Sigmoid colon (tissue), 7 donors: ENCODE measurements around the gene NARS2. TPM values are rescaled to one million over a fixed set of nuclear protein-coding genes. Genes with fewer than 3 reads are reported as not detected.
"Not testable (repeated sequence)": the region's sequence is repeated elsewhere in the genome, so short reads cannot be mapped to it uniquely, and the experiment has no call there.

ENCODE experiments used
- DNase-seq: peaks from one replicate; pipeline ENCODE4 v3.0.0-alpha.2; 2019
- H3K27ac ChIP-seq, 4 donors: fragments of 200-600 bp; sonication (generic); one replicate each; pipeline ENCODE4 v1.5.1; 2016 to 2019; ENCODE audit warnings: mild to moderate bottlenecking in 1 of 4
- H3K27me3 ChIP-seq, 3 donors: fragments of 200-600 bp; sonication (generic); one replicate each; pipeline ENCODE4 v1.5.1; 2019; ENCODE audit warnings: mild to moderate bottlenecking in 1 of 3
- H3K36me3 ChIP-seq, 4 donors: fragments of 200-600 bp; sonication (generic); one replicate each; pipeline ENCODE4 v1.5.1; 2016 to 2019
- H3K4me1 ChIP-seq, 4 donors: fragments of 200-600 bp; sonication (generic); one replicate each; pipeline ENCODE4 v1.5.1; 2017 to 2019
- H3K4me3 ChIP-seq, 4 donors: fragments of 200-600 bp; sonication (generic); one replicate each; pipeline ENCODE4 v1.5.1; 2017 to 2019; ENCODE audit warnings: mild to moderate bottlenecking in 2 of 4, moderate library complexity in 1 of 4
- H3K9me3 ChIP-seq, 4 donors: fragments of 200-600 bp in 3 of 4; sonication (generic) in 3 of 4; one replicate each; pipeline versions ENCODE4 v1.5.1 to v1.6.1; 2013 to 2019
- EP300 ChIP-seq, 4 donors: sonication (generic); formaldehyde crosslinking; IDR thresholded peaks; one replicate each; pipeline ENCODE4 v1.6.1; 2017; ENCODE audit warnings: antibody characterized with exemption in 4 of 4
- POLR2A ChIP-seq, 2 donors: fragments of 450-650 bp; IDR thresholded peaks; one replicate each; pipeline ENCODE4 v1.6.1; 2016; ENCODE audit warnings: antibody characterized with exemption in 2 of 2, mild to moderate bottlenecking in 2 of 2, moderate library complexity in 2 of 2
- POLR2AphosphoS5 ChIP-seq, 4 donors: sonication (generic); formaldehyde crosslinking; IDR thresholded peaks; one replicate each; pipeline ENCODE4 v1.6.1; 2017; ENCODE audit warnings: antibody characterized with exemption in 4 of 4
- WGBS, 2 donors: extraction: QIAGEN DNeasy Blood & Tissue Kit; methylation state at CpG; one replicate each; pipeline ENCODE4 v1.1.7; 2013; 5-methylcytosine and 5-hydroxymethylcytosine counted together
- intact Hi-C: fragments of 100-400 bp; cut with DNase I; formaldehyde crosslinking; loops from one replicate; pipeline ENCODE4 v1.15.1; 2023
- polyA plus RNA-seq, 3 donors: library from polyadenylated mRNA; stranded (reverse); fragments of 200-250 nt; gene quantifications; one replicate each; pipeline ENCODE4 v1.2.3, GENCODE V29; 2013
- total RNA-seq, 4 donors: library from RNA; depleted of rRNA; stranded (reverse); fragments of >200 nt; gene quantifications; one replicate each; pipeline ENCODE4 v1.1.0, GENCODE V29; 2016
- TF ChIP-seq, protein P1 (sequence below), 4 experiments: fragments of 450-650 bp in 3 of 4; fragments of 200-600 bp in 1 of 4; IDR thresholded peaks; one replicate each; pipeline ENCODE4 v1.5.1; 2016 to 2019; ENCODE audit warnings: antibody characterized with exemption in 4 of 4, mild to moderate bottlenecking in 3 of 4, moderate library complexity in 2 of 4
- donor health status: healthy with polysubstance abuse.
- donor health status: Bipolar disorder and iron deficiency.
- donor health status: healthy.

NARS2 gene
- total and polyA plus RNA-seq, 7 donors, result 7.8 to 22.2 (median 13.6) TPM

GRCh38 chr11:78465169-78465942 is 109.3 kb downstream of the NARS2 start:
- no peak overlapping the region for H3K4me3 ChIP-seq
- TF ChIP-seq POLR2AphosphoS5 (IDR thresholded peaks at IDR 0.05), result no peak
- TF ChIP-seq, protein P1, sequence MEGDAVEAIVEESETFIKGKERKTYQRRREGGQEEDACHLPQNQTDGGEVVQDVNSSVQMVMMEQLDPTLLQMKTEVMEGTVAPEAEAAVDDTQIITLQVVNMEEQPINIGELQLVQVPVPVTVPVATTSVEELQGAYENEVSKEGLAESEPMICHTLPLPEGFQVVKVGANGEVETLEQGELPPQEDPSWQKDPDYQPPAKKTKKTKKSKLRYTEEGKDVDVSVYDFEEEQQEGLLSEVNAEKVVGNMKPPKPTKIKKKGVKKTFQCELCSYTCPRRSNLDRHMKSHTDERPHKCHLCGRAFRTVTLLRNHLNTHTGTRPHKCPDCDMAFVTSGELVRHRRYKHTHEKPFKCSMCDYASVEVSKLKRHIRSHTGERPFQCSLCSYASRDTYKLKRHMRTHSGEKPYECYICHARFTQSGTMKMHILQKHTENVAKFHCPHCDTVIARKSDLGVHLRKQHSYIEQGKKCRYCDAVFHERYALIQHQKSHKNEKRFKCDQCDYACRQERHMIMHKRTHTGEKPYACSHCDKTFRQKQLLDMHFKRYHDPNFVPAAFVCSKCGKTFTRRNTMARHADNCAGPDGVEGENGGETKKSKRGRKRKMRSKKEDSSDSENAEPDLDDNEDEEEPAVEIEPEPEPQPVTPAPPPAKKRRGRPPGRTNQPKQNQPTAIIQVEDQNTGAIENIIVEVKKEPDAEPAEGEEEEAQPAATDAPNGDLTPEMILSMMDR (IDR thresholded peaks at IDR 0.05), result no peak
- TF ChIP-seq POLR2A (IDR thresholded peaks at IDR 0.05), result no peak
- no peak for TF ChIP-seq EP300 (IDR thresholded peaks at IDR 0.05)
- H3K4me1 ChIP-seq, result no peaks in the 10 kb centered on the region
- DNase-seq, result no peak
- H3K27me3 ChIP-seq, result no peaks in the 10 kb centered on the region
- H3K36me3 ChIP-seq, result peaks cover 0 to 22% (median 4%) of the 10 kb centered on the region in 4 donors
- no peaks in the 10 kb centered on the region for H3K9me3 ChIP-seq
- no peak overlapping the region for H3K27ac ChIP-seq
- WGBS, 2 donors, result 76 to 87% methylated on average over 19 of the region's 19 CpGs
- intact Hi-C loops, result no loop called here

DNA sequence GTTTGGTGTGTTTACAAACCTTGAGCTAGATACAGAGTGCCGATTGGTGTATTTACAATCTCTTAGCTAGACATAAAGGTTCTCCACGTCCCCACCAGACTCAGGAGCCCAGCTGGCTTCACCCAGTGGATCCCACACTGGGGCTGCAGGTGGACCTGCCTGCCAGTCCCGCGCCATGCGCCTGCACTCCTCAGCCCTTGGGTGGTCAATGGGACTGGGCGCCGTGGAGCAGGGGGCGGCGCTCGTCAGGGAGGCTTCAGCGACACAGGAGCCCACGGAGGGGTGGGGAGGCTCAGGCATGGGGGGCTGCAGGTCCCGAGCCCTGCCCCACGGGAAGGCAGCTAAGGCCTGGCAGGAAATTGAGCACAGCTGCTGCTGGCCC is 109.9 kb downstream of the NARS2 start:
- 83 to 98% methylated on average over 14 of the region's 14 CpGs for WGBS, 2 donors

DNA sequence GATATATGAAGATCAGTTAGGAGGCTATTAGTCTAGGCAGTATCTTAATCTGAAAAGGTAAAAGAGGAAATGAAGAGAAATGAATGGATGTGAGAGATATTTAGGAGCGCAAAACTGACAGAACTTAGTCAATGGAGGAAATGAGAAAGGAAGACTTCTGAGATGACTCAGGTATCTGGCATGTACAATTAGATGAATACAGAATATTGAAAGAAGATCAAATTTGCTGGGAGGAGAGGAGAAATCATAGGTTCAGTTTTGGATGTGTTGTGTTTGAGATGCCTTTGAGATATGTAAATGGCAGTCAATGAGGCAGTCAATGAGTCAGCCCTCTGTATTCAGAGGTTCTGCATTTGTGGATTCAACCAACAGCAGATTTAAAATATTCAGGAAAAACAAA is 114.2 kb downstream of the NARS2 start:
- DNase-seq, result no peak
- Histone ChIP-seq H3K4me1 (no peaks in the 10 kb centered on the region), H3K36me3 (peaks cover 0 to 22% (median 4%) of the 10 kb centered on the region in 4 donors), H3K4me3 (no peak overlapping the region), H3K27ac (no peak overlapping the region), H3K27me3 (no peaks in the 10 kb centered on the region), H3K9me3 (no peaks in the 10 kb centered on the region)
- no peak for TF ChIP-seq POLR2A (IDR thresholded peaks at IDR 0.05)
- TF ChIP-seq EP300 (IDR thresholded peaks at IDR 0.05), result no peak
- TF ChIP-seq, protein P1 (IDR thresholded peaks at IDR 0.05), result no peak
- TF ChIP-seq POLR2AphosphoS5 (IDR thresholded peaks at IDR 0.05), result no peak
- intact Hi-C loops, result no loop called here
- WGBS, 2 donors, result 90 to 92% methylated on average over 1 of the region's 1 CpG

More for the DNA sequence above, 109.9 kb downstream of the NARS2 start:
- H3K4me1 ChIP-seq, H3K9me3 ChIP-seq, H3K4me3 ChIP-seq, DNase-seq, intact Hi-C loops, H3K27me3 ChIP-seq, H3K27ac ChIP-seq: not testable (repeated sequence)
- peaks cover 0 to 23% (median 4%) of the 10 kb centered on the region in 4 donors for H3K36me3 ChIP-seq

GRCh38 chr11:78459738-78460137 is 114.9 kb downstream of the NARS2 start:
- Histone ChIP-seq H3K36me3 (peaks cover 0 to 16% (median 4%) of the 10 kb centered on the region in 4 donors), H3K4me1 (no peaks in the 10 kb centered on the region), H3K27me3 (no peaks in the 10 kb centered on the region), H3K27ac (no peak overlapping the region), H3K4me3 (no peak overlapping the region), H3K9me3 (no peaks in the 10 kb centered on the region)
- WGBS, 2 donors, result 92 to 98% methylated on average over 4 of the region's 4 CpGs
- intact Hi-C loops, result no loop called here
- no peak for DNase-seq
- TF ChIP-seq POLR2AphosphoS5 (IDR thresholded peaks at IDR 0.05), result no peak
- no peak for TF ChIP-seq EP300 (IDR thresholded peaks at IDR 0.05)
- no peak for TF ChIP-seq POLR2A (IDR thresholded peaks at IDR 0.05)
- TF ChIP-seq, protein P1 (IDR thresholded peaks at IDR 0.05), result no peak

- intact Hi-C loops, result no loop called here
- Histone ChIP-seq H3K36me3 (peaks cover 0 to 9% (median 4%) of the 10 kb centered on the region in 4 donors), H3K4me1 (no peaks in the 10 kb centered on the region), H3K9me3 (no peaks in the 10 kb centered on the region), H3K27me3 (no peaks in the 10 kb centered on the region), H3K27ac (no peak overlapping the region), H3K4me3 (no peak overlapping the region)
- DNase-seq, result no peak
- no peak for TF ChIP-seq EP300 (IDR thresholded peaks at IDR 0.05)
- TF ChIP-seq POLR2A (IDR thresholded peaks at IDR 0.05), result no peak
- no peak for TF ChIP-seq POLR2AphosphoS5 (IDR thresholded peaks at IDR 0.05)
- TF ChIP-seq, protein P1 (IDR thresholded peaks at IDR 0.05), result no peak
- 68 to 96% methylated on average over 2 of the region's 2 CpGs for WGBS, 2 donors
Observed at GRCh38 chr11:78457448-78457847, 117.2 kb downstream of the NARS2 start.
